Ascending aorta (tissue), 2 donors: ENCODE measurements around the gene UGT3A1. TPM values are rescaled to one million over a fixed set of nuclear protein-coding genes. Genes with fewer than 3 reads are reported as not detected.

Source experiments
- DNase-seq, 2 donors: peaks; one replicate each; pipeline ENCODE4 v3.0.0-alpha.2; 2019; ENCODE audit warnings: low spot score in 2 of 2
- H3K27ac ChIP-seq, 2 donors: fragments of 200-600 bp; sonication (generic); one replicate each; pipeline ENCODE4 v1.5.1; 2016 to 2017; ENCODE audit warnings: mild to moderate bottlenecking in 1 of 2
- H3K27me3 ChIP-seq: fragments of 200-600 bp; sonication (generic); one replicate; pipeline ENCODE4 v1.5.1; 2017
- H3K36me3 ChIP-seq, 2 donors: fragments of 200-600 bp; sonication (generic); one replicate each; pipeline ENCODE4 v1.5.1; 2016
- H3K4me1 ChIP-seq, 2 donors: fragments of 200-600 bp; sonication (generic); one replicate each; pipeline ENCODE4 v1.5.1; 2016 to 2017; ENCODE audit warnings: mild to moderate bottlenecking in 1 of 2
- H3K4me3 ChIP-seq, 2 donors: fragments of 200-600 bp; sonication (generic); one replicate each; pipeline ENCODE4 v1.5.1; 2016 to 2017; ENCODE audit warnings: mild to moderate bottlenecking in 1 of 2
- H3K9me3 ChIP-seq, 2 donors: fragments of 200-600 bp; sonication (generic); one replicate each; pipeline ENCODE4 v1.5.1; 2016
- intact Hi-C: fragments of 100-400 bp; cut with DNase I; formaldehyde crosslinking; loops from one replicate; pipeline ENCODE4 v1.15.1; 2023
- total RNA-seq: library from RNA; depleted of rRNA; stranded (reverse); fragments of >200 nt; gene quantifications from one replicate; pipeline ENCODE4 v1.1.0, GENCODE V29; 2016
- TF ChIP-seq, protein P1 (sequence below), 3 experiments: fragments of 200-600 bp in 2 of 3; fragments of 450-650 bp in 1 of 3; sonication (generic) in 2 of 3; IDR thresholded peaks; one replicate each; pipeline ENCODE4 v1.5.1; 2016 to 2019; ENCODE audit warnings: antibody characterized with exemption in 3 of 3, mild to moderate bottlenecking in 1 of 3, moderate library complexity in 1 of 3

The UGT3A1 gene
- total RNA-seq, 1 donor from 2014 or later = not detected

- no peak overlapping the region for H3K27ac ChIP-seq
- no peaks in the 10 kb centered on the region for H3K9me3 ChIP-seq
- intact Hi-C loops = no loop called here
- H3K4me3 ChIP-seq = no peak overlapping the region
- TF ChIP-seq, protein P1, sequence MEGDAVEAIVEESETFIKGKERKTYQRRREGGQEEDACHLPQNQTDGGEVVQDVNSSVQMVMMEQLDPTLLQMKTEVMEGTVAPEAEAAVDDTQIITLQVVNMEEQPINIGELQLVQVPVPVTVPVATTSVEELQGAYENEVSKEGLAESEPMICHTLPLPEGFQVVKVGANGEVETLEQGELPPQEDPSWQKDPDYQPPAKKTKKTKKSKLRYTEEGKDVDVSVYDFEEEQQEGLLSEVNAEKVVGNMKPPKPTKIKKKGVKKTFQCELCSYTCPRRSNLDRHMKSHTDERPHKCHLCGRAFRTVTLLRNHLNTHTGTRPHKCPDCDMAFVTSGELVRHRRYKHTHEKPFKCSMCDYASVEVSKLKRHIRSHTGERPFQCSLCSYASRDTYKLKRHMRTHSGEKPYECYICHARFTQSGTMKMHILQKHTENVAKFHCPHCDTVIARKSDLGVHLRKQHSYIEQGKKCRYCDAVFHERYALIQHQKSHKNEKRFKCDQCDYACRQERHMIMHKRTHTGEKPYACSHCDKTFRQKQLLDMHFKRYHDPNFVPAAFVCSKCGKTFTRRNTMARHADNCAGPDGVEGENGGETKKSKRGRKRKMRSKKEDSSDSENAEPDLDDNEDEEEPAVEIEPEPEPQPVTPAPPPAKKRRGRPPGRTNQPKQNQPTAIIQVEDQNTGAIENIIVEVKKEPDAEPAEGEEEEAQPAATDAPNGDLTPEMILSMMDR (IDR thresholded peaks at IDR 0.05) = no peak
- DNase-seq = no peak
- H3K4me1 ChIP-seq = no peaks in the 10 kb centered on the region
- no peaks in the 10 kb centered on the region for H3K27me3 ChIP-seq
- no peaks in the 10 kb centered on the region for H3K36me3 ChIP-seq
These were observed 30.9 kb downstream of the UGT3A1 start for GRCh38 chr5:35960328-35960727.

GRCh38 chr5:35956429-35956828 is 34.8 kb downstream of the UGT3A1 start:
- TF ChIP-seq, protein P1 (IDR thresholded peaks at IDR 0.05) = no peak
- intact Hi-C loops = no loop called here
- Histone ChIP-seq H3K9me3 (no peaks in the 10 kb centered on the region), H3K27ac (no peak overlapping the region), H3K4me3 (no peak overlapping the region), H3K27me3 (no peaks in the 10 kb centered on the region), H3K4me1 (no peaks in the 10 kb centered on the region), H3K36me3 (no peaks in the 10 kb centered on the region)
- no peak for DNase-seq

- Histone ChIP-seq H3K9me3 (no peaks in the 10 kb centered on the region), H3K36me3 (no peaks in the 10 kb centered on the region), H3K27ac (no peak overlapping the region), H3K4me3 (no peak overlapping the region), H3K4me1 (no peaks in the 10 kb centered on the region), H3K27me3 (no peaks in the 10 kb centered on the region)
- intact Hi-C loops = no loop called here
- TF ChIP-seq, protein P1 (IDR thresholded peaks at IDR 0.05) = no peak
- DNase-seq = no peak
These were observed 37.0 kb downstream of the UGT3A1 start for GRCh38 chr5:35954175-35954574.

- no peak for DNase-seq
- no peak overlapping the region for H3K27ac ChIP-seq
- H3K4me3 ChIP-seq = no peak overlapping the region
- no peaks in the 10 kb centered on the region for H3K27me3 ChIP-seq
- TF ChIP-seq, protein P1 (IDR thresholded peaks at IDR 0.05) = no peak
- no peaks in the 10 kb centered on the region for H3K9me3 ChIP-seq
- no peaks in the 10 kb centered on the region for H3K4me1 ChIP-seq
- H3K36me3 ChIP-seq = no peaks in the 10 kb centered on the region
- intact Hi-C loops = no loop called here
These were observed 44.1 kb downstream of the UGT3A1 start for GRCh38 chr5:35947085-35947484.

- H3K4me3 ChIP-seq = no peak overlapping the region
- H3K27me3 ChIP-seq = no peaks in the 10 kb centered on the region
- TF ChIP-seq, protein P1 (IDR thresholded peaks at IDR 0.05) = no peak
- no peak overlapping the region for H3K27ac ChIP-seq
- H3K4me1 ChIP-seq = no peaks in the 10 kb centered on the region
- no peak for DNase-seq
- intact Hi-C loops = no loop called here
- H3K9me3 ChIP-seq = no peaks in the 10 kb centered on the region
- H3K36me3 ChIP-seq = no peaks in the 10 kb centered on the region
These were observed 51.6 kb downstream of the UGT3A1 start for GRCh38 chr5:35939639-35940038.

DNA sequence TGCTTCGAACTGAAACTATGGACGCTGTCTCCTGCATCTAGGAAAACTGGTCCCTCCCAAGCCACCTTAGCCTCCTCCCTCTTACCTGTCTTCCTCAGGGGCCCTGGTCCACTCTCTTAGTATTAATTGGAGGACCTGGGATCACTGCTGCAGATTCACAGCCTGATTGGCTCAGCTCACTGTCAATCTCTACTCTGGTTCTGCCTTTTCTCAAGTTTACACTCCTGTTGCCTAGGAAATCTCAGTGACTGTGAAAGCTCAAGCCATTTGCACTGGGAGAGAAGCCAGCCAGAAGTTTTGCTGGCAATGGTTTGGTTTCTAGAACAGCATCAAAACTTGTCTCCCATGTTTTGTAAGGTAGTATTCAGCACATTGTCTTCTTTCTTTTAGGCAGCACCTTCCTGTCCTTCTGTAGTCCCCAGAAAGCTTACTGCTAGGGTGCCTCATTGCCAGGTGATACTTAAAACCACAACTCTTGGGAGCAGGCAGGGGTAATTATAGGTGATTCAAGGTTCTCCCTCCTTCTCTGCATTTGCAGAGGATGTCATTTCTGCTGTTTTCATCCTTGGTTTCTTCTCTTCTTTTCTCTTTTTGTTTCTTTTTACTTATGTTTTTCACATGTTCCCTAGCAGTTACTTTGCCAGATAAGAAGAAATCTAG is 52.5 kb downstream of the UGT3A1 start, which contains the start of gene CAPSL:
TSS of gene CAPSL (minus strand) at position 55 of the 660 bp plus-strand sequence. CDS start 17,502 bp downstream, outside the sequence.
- Histone ChIP-seq H3K4me1 (no peaks in the 10 kb centered on the region), H3K27me3 (no peaks in the 10 kb centered on the region), H3K9me3 (no peaks in the 10 kb centered on the region), H3K4me3 (no peak within 1 kb of the TSS), H3K36me3 (no peaks in the 10 kb centered on the region), H3K27ac (no peak within 1 kb of the TSS)
- intact Hi-C loops = no loop called here
- TF ChIP-seq, protein P1 (IDR thresholded peaks at IDR 0.05) = no peak
- no peak for DNase-seq
